NCI-H82 treated with DMSO at 0.1 percent for 48 hours (cell line): ENCODE measurements around the gene FAM241B.

Experiments
- DNase-seq: peaks from one replicate; lab custom pipeline; 2025; ENCODE audit not compliant: unreplicated experiment; lab: John Stamatoyannopoulos, UW

Gene FAM241B, protein sequence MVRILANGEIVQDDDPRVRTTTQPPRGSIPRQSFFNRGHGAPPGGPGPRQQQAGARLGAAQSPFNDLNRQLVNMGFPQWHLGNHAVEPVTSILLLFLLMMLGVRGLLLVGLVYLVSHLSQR

DNA sequence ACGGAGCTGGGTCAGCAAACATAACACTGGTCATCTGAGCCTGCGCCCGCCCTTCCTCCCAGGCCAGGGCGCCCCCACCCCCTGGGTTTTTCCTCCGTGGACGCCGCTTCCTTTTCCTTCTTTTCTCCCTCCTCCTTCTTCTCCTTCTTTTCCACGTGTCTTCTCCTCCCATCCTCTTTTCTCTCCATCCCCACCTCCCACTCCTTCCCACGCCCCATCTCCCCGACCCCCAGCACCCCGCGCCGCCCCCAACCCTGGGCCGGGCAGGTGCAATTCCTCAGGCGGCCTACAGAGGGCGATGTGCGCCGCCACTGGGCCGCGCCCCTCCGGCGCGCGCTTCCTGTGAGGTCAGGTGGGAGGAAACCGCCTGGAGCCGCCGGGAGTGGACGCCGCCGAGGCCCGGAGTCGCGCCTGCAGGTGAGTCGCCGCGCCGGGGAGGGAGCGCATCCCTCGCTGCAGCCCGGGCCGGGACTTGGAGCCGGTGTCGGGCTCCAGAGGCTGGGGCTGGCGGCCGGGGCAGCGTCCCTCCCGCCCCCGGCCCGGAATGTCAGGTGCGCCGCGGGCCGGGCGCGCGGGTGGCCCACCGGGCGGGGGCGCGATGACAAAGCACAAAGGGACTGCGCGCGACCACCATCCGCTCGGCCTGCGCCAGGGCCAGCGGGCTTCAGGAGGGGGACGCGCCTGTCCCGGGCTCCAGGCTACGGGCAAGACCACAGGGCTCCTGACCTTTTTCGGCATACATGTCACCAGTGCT is at the start of gene FAM241B:
Gene FAM241B, plus strand, starts transcription at position 351 of the 754 bp plus-strand sequence. CDS start 1,497 bp downstream, outside the sequence.
- DNase-seq, result no peak

- no peak for DNase-seq
Measured at GRCh38 chr10:69580435-69580834, 49.6 kb upstream of the FAM241B start.

DNA sequence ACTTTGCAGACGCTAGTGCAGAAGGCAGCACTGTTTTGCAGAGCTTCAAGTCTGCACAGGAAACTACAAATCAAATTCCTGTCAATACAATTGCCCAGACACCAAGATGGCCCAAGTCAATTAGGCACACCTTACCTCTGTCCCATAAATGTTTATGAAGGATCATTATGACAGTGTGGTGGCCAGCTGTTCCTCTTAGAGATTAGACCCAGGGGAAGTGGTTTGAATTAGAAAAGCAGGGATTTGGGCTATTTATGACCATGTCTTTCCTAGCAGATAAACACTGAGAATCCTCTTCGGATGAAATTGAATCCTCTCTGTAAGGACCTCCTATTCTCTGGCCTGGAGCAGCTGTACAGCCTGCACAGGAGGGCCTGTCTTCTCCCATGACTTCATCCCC is 46.9 kb upstream of the FAM241B start:
- no peak for DNase-seq

DNA sequence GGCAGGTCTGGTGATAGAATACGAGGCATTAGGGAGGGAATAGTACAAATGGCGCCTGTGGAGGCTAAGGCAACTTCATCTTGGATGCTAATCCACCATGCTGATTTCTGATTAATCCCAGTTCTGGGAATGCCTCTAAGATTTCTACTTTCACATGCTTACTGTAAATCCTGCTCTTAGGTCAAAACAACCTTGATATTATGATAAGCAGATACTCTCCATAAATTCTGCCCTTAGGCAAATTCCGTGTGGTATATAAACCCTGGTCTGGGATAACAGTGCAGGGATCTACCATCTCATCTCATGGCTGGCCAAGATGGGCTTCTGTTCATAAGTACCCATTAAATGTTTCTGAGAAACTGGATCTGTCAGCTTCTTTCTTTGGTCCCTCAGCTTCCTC is 45.4 kb upstream of the FAM241B start:
- no peak for DNase-seq

GRCh38 chr10:69588358-69588757 is 41.7 kb upstream of the FAM241B start:
- no peak for DNase-seq

DNA sequence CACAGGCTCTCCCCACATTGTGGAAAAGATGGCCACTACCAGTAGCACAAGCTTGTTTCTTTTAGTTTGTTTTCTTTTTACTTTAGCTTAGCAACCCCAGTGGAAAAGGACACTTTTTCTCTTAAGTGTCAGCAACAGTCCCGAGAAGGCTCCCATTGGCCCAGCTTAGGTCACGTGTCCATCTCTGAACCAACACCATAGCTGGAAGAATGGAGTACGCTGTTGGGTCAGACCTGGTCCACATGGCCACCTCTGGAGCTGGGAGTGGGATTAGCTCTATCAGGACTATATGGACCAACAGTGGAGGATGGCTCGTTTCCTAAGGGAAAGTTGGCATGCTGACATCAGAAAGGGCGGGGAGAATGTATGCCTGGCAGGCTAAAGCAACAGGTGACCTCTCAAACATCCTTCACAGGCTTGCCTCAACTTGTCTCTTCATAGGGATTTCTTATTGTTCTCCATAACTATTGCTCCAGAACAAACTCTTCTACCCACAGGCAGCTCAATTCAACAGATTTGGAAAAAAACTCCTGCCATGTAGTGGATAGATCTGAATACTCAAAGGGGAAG is 29.2 kb upstream of the FAM241B start:
- DNase-seq, result no peak

GRCh38 chr10:69609077-69609476 is 21.0 kb upstream of the FAM241B start:
- no peak for DNase-seq

- no peak for DNase-seq
Measured at GRCh38 chr10:69612760-69613159, 17.3 kb upstream of the FAM241B start.

DNA sequence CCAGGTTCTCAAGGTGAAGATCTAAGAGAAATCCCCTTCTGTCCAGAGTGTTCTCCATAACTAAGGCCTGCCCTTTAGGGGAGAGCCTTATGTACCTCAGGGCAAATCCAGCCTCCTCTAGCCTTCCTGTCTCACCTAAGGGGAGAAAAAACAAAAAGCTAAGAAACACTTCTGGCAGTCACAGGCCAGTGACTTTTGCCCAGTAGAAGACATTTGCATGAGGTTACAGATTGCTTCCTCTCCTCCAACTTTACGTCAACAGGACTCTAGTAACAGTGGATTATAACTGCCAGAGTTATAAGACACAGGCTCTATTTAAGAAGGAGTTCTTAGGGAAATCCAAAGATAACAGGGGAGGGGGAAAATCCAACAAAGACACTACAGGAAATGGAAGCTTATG is 15.9 kb upstream of the FAM241B start:
- DNase-seq, result no peak

DNA sequence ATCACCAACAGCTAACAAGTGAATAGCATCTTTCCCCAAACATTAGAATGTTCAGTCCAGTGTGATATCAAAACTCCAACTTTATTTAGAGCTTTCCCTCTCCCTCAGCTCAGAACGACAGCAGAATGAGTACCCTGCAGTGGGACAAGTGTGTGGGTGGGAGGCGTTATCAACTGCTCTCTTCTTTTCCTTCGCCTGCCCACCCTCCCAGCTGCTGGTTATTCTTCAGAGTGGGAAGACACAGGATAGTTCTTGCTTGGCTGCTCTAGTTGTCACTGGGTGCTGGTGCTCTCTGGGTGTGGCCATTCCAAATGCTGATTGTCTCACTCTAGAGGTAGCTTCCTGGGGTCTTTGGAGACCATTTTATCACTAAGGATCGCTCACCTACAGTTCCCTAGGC is 13.7 kb upstream of the FAM241B start:
- DNase-seq, result no peak

DNA sequence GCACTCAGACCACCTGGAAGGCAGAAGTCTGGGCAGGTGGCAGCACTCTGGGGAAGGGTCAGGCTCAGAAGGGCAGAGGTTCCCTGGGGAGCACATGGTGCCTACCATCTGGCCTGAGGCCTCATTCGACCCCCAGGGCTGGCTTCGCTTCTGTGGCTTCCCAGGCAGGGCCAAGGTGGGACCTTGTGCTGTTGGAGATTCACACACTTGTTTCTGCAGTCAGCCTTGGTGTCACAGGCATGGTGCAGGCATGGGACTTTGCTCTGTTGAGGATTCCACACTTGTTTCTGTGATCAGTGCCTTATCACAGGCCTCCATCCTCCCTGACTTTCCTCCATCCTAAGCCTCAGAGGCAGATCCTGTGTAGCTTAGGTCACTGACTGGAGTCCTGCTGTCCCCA is 11.3 kb upstream of the FAM241B start:
- no peak for DNase-seq

DNA sequence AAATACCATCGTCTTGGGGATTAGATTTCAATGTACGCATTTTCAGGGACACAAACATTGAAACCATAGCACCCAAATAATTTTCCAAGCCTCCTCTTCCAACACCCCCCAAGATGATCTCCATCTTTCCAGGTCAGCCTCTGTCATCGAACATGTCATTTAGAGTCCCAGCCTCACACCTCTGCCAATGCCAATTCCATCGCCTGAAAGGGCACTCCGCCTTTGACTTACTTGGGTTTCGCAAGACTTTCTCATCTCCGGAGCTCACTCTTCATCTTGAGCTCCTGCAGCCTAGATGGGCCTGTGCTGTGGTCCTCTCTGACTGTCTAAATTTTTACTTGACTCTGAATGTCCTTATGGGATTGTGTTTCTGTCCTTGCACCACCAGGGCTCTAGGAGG is 10.4 kb upstream of the FAM241B start:
- no peak for DNase-seq

DNA sequence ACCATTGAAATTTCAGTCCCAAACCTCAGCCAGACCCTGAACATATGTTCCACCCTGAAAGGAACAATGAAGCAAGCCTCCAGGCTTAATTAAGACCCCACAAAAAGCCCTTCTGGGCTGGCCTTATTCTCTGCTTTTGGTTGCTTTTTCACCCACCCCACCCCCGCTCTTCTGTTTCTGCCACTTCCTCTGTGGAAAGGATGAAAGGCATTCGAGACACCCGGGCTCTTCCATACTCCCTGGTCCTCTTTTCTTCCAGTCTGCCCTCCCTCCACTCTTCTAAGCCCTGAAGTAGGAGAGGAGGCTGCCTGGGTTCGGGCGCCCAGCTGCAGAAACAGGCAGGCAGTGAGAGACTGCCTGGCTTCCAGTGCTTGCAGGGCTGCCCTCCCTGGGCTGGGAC is 9.4 kb upstream of the FAM241B start:
- no peak for DNase-seq

DNA sequence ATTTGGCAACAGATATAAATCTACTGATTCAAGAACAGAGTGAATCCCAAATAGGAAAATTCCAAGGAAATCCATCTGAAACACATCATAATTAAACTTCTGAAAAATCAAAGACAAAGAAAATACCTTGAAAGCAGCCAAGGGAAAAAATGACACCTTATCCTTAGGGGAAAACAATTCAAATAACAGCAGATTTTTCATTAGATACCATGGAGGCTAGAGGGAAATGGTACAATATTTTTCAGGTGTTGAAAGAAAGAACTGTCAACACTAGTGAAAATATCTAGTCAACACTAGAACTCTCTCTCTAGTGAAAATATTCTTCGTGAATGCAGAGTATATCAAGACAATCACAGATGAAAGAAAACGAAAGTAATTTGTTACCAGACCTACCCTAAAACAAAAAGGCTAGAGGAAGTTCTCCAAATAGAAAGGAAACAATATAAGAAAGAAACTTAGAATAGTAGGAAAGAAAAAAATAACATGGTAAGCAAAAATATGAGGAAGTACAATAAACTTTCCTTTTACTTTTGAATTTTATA is 5.7 kb upstream of the FAM241B start:
- DNase-seq, result no peak

DNA sequence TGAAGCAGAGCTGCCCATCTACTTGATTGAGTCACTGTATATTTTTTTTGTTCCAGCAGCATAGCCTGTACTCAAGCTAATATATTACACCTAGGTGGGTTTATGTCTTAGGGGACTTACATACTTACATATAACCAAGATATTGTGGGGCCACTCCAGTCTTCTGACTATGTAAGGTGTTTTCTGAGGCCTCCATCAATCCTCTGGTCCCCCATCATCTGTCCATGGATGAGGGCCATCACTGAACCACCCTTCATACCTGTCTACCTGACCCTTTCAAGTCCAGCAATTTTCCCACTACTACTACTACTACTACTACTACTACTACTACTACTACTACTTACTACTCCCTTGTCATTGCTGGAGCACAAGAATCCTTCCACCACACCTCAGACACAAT is 3.2 kb upstream of the FAM241B start:
- DNase-seq, result no peak

DNA sequence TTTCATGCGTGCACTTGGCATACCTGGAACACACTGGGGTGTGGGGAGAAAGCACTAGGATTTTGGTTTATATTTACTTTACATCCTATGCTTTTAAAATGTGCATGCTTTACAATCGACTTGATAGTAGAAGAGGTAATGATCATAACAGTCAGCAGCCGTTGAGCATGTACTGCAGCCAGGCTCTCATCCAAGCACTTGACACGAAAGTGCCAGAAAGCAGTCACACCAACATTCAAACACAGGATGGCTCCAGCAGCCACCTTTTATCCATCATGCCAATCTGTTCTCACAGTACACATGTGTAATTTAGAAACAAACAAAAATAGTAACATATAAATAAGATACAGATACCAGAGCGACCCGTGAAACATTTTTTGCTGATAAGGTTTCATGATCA is 1.2 kb upstream of the FAM241B start:
- DNase-seq, result no peak

DNA sequence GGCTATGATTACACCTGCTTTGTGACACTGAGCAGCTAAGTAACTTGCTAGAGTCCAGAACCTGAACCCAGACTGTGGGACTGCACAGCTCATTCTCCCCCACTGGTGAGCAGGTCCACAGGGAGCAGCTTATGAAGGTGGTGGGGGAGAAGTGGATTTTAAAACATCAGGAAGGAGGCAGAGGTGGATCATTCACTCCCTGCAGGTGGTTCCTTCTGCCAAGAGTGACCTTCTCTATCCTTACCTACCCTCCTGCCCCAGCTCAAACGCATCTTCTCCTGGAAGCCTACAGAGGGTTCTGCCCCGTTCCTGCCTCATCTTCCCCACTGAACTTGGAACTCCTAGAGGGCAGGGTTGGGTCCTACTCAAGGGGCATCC is 539 bp upstream of the FAM241B start:
- DNase-seq, result no peak

- DNase-seq, result no peak
Measured at GRCh38 chr10:69630651-69631400, 779 bp downstream of the FAM241B start.

GRCh38 chr10:69631566-69631965 is 1.5 kb downstream of the FAM241B start:
- DNase-seq, result no peak

- no peak for DNase-seq
Measured at GRCh38 chr10:69632516-69633199, 2.6 kb downstream of the FAM241B start.
